Measurements from ENCODE around the gene HNRNPUL2.

HNRNPUL2 gene

DNA sequence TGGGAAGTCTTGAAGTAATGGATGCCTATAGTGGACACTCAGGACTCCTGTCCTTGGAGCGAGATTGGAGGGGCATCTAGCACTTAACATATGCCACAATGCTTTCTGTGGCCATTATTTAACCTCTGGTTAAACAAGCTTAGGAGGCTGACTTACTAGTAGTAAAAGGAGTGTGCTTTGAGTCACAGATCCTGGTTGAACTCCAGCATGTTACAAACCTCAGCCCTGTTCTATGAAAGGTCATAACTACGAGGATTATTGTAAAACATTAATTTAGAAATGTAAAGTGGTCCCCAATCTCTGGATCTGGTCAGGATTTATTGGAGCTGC lies 54.1 kb downstream of the HNRNPUL2 start:
- H3K79me2 ChIP-seq (ENCODE audit: insufficient read depth, low read length), result 0 out of 2 replicates have a peak, but pooled peaks cover 4% of the 10 kb centered on the region
- H3K9ac ChIP-seq (ENCODE audit: low read length), result peak overlapping the region; percentile 95
- H3F3A ChIP-seq (ENCODE audit: insufficient read depth, low read length), result no peaks in the 10 kb centered on the region
- no peak overlapping the region for H2AFZ ChIP-seq (ENCODE audit: low read length)
- peak overlapping the region; percentile 91 for H3K4me3 ChIP-seq (ENCODE audit: low read depth, low read length, poor library complexity, severe bottlenecking)
- H3K36me3 ChIP-seq (ENCODE audit: insufficient read depth, low read length), result peaks cover 34% of the 10 kb centered on the region; the same call in 1 of the 2 replicates
- no peak for TF ChIP-seq EZH2 (IDR thresholded peaks at IDR 0.05; ENCODE audit: borderline replicate concordance, low read length)
- TF ChIP-seq, protein P1, sequence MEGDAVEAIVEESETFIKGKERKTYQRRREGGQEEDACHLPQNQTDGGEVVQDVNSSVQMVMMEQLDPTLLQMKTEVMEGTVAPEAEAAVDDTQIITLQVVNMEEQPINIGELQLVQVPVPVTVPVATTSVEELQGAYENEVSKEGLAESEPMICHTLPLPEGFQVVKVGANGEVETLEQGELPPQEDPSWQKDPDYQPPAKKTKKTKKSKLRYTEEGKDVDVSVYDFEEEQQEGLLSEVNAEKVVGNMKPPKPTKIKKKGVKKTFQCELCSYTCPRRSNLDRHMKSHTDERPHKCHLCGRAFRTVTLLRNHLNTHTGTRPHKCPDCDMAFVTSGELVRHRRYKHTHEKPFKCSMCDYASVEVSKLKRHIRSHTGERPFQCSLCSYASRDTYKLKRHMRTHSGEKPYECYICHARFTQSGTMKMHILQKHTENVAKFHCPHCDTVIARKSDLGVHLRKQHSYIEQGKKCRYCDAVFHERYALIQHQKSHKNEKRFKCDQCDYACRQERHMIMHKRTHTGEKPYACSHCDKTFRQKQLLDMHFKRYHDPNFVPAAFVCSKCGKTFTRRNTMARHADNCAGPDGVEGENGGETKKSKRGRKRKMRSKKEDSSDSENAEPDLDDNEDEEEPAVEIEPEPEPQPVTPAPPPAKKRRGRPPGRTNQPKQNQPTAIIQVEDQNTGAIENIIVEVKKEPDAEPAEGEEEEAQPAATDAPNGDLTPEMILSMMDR (IDR thresholded peaks at IDR 0.05; ENCODE audit: low read length), result no peak
- peak overlapping the region; percentile 93 for H3K4me2 ChIP-seq (ENCODE audit: low read length)
- H4K20me1 ChIP-seq (ENCODE audit: insufficient read depth, low read length), result no peaks in the 10 kb centered on the region
- H3K9me3 ChIP-seq (ENCODE audit: low read length), result no peaks in the 10 kb centered on the region
- no peaks in the 10 kb centered on the region for H3K27me3 ChIP-seq (ENCODE audit: insufficient read depth, low read length)
- peak overlapping the region; percentile 93 for H3K27ac ChIP-seq (ENCODE audit: low read depth, low read length, poor library complexity, severe bottlenecking)
- H3K9me2 ChIP-seq (ENCODE audit: low read depth, low read length), result no peaks in the 10 kb centered on the region
- peaks cover 52% of the 10 kb centered on the region for H3K4me1 ChIP-seq (ENCODE audit: insufficient read depth, low read length, severe bottlenecking)

DNA sequence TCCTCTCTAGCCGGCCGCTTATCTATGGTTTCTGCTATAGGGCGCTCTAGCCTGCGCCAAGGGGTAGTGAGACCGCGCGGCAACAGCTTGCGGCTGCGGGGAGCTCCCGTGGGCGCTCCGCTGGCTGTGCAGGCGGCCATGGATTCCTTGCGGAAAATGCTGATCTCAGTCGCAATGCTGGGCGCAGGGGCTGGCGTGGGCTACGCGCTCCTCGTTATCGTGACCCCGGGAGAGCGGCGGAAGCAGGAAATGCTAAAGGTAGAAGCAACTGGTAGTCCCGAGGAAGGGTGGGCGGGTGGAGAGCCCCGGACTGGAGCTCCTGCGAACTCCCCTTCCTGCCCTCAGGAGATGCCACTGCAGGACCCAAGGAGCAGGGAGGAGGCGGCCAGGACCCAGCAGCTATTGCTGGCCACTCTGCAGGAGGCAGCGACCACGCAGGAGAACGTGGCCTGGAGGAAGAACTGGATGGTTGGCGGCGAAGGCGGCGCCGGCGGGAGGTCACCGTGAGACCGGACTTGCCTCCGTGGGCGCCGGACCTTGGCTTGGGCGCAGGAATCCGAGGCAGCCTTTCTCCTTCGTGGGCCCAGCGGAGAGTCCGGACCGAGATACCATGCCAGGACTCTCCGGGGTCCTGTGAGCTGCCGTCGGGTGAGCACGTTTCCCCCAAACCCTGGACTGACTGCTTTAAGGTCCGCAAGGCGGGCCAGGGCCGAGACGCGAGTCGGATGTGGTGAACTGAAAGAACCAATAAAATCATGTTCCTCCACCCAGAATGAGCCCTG lies 55.5 kb downstream of the HNRNPUL2 start, which contains the start of the genes LBHD1 and UQCC3:
Gene LBHD1, minus strand, starts transcription at position 660 of the 782 bp plus-strand sequence. CDS start 2,236 bp downstream, outside the sequence.
Gene UQCC3, plus strand, starts transcription at position 66 of the 782 bp plus-strand sequence. Its CDS starts 73 bp downstream, at position 139.
- Histone ChIP-seq H3K79me2 (ENCODE audit: insufficient read depth, low read length) (0 out of 2 replicates have a peak, but pooled peaks cover 4% of the 10 kb centered on the region), H3K27me3 (ENCODE audit: insufficient read depth, low read length) (no peaks in the 10 kb centered on the region), H3K4me1 (ENCODE audit: insufficient read depth, low read length, severe bottlenecking) (peaks cover 53% of the 10 kb centered on the region)

DNA sequence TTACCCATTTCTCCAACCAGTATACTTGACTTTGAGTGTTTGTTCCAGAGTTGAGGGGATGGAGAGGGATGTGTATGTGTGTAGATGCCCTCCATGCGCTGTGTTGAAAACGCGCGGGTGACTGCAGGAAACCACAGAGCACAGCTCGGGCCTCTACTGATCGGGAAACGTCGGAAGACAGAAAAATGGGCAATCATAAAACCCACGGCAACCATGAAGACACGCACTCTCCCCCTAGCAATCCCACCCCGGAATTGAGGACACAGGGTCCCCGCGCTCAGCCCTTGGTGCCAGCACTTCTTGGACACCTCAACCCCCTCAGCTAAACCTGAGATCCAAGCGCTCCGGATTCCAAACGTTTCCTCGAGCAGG lies 56.0 kb downstream of the HNRNPUL2 start:
- Histone ChIP-seq H3F3A (ENCODE audit: insufficient read depth, low read length) (no peaks in the 10 kb centered on the region), H3K27me3 (ENCODE audit: insufficient read depth, low read length) (no peaks in the 10 kb centered on the region), H3K4me1 (ENCODE audit: insufficient read depth, low read length, severe bottlenecking) (peaks cover 59% of the 10 kb centered on the region), H3K27ac (ENCODE audit: low read depth, low read length, poor library complexity, severe bottlenecking) (peak overlapping the region; percentile 93), H3K79me2 (ENCODE audit: insufficient read depth, low read length) (0 out of 2 replicates have a peak, but pooled peaks cover 4% of the 10 kb centered on the region), H3K36me3 (ENCODE audit: insufficient read depth, low read length) (peaks cover 36% of the 10 kb centered on the region), H3K9me2 (ENCODE audit: low read depth, low read length) (no peaks in the 10 kb centered on the region), H2AFZ (ENCODE audit: low read length) (no peak overlapping the region), H4K20me1 (ENCODE audit: insufficient read depth, low read length) (no peaks in the 10 kb centered on the region), H3K4me2 (ENCODE audit: low read length) (peak overlapping the region; percentile 93), H3K4me3 (ENCODE audit: low read depth, low read length, poor library complexity, severe bottlenecking) (peak overlapping the region; percentile 91), H3K9ac (ENCODE audit: low read length) (peak overlapping the region; percentile 95), H3K9me3 (ENCODE audit: low read length) (no peaks in the 10 kb centered on the region)
- TF ChIP-seq, protein P1 (IDR thresholded peaks at IDR 0.05; ENCODE audit: low read length), result no peak
- TF ChIP-seq EZH2 (IDR thresholded peaks at IDR 0.05; ENCODE audit: borderline replicate concordance, low read length), result no peak

More for the DNA sequence above, 55.5 kb downstream of the HNRNPUL2 start, which contains the start of the genes LBHD1 and UQCC3:
- TF ChIP-seq, protein P1 (IDR thresholded peaks at IDR 0.05; ENCODE audit: low read length), result no peak
- no peak for TF ChIP-seq EZH2 (IDR thresholded peaks at IDR 0.05; ENCODE audit: borderline replicate concordance, low read length)
- H2AFZ ChIP-seq (ENCODE audit: low read length), result no peak within 1 kb of the TSS
- no peaks in the 10 kb centered on the region for H3K9me3 ChIP-seq (ENCODE audit: low read length)
- peaks cover 36% of the 10 kb centered on the region; the same call in 1 of the 2 replicates for H3K36me3 ChIP-seq (ENCODE audit: insufficient read depth, low read length)
- peak within 1 kb of the TSS; percentile 91 for H3K4me3 ChIP-seq (ENCODE audit: low read depth, low read length, poor library complexity, severe bottlenecking)
- H3K9me2 ChIP-seq (ENCODE audit: low read depth, low read length), result no peaks in the 10 kb centered on the region
- peak within 1 kb of the TSS; percentile 93 for H3K27ac ChIP-seq (ENCODE audit: low read depth, low read length, poor library complexity, severe bottlenecking)
- peak within 1 kb of the TSS; percentile 93 for H3K4me2 ChIP-seq (ENCODE audit: low read length)
- H3F3A ChIP-seq (ENCODE audit: insufficient read depth, low read length), result no peaks in the 10 kb centered on the region
- peak within 1 kb of the TSS; percentile 95 for H3K9ac ChIP-seq (ENCODE audit: low read length)
- no peaks in the 10 kb centered on the region for H4K20me1 ChIP-seq (ENCODE audit: insufficient read depth, low read length)

Measured in OCI-LY1 (cell line).